ENCODE results near the gene GPS1. TPM values are rescaled to one million over a fixed set of nuclear protein-coding genes. Genes with fewer than 3 reads are reported as not detected.

Gene GPS1
- total and polyA plus RNA-seq, 9 of the 15 experiments (the other 6 are each of a cell fraction or from before 2014, with no cell fraction given) = 3.1 to 167 (median 69.9) TPM

DNA sequence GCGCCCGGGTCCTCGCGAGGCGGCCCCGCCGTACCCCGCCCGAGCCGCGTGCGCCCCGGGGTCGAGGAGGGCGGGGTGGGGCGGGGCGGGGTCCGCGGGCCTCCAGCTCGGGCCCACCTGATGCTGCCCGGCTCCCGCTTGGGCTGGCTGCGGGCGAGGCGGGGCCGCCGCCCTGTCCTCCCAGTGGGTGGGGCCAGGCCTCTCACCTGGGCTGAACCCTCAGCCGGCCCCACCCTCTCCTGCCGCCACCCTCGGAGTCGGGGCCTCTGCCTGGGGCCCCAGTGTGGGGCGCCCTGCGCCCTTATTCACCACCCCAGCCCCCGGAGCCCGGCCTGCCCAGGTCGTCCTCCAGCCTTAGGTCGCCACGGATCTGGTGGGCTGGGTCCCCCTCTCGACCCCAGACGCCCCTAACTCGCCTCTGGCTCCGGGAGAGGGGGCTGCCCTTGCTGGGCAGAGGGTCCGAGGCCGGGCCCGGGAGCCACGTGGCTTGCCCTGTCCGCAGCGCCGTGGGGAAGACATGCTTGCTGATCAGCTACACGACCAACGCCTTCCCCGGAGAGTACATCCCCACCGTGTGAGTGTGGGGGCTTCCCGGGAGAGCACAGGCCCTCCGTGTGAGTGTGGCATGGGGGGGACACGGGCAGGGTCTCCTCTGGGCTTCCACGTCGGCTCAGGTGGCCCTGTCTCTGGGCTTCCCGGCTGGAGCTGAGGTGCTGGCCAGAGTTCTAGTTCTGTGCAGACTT, 19.6 kb upstream of the GPS1 start (continued):
- TF ChIP-seq, protein P1, sequence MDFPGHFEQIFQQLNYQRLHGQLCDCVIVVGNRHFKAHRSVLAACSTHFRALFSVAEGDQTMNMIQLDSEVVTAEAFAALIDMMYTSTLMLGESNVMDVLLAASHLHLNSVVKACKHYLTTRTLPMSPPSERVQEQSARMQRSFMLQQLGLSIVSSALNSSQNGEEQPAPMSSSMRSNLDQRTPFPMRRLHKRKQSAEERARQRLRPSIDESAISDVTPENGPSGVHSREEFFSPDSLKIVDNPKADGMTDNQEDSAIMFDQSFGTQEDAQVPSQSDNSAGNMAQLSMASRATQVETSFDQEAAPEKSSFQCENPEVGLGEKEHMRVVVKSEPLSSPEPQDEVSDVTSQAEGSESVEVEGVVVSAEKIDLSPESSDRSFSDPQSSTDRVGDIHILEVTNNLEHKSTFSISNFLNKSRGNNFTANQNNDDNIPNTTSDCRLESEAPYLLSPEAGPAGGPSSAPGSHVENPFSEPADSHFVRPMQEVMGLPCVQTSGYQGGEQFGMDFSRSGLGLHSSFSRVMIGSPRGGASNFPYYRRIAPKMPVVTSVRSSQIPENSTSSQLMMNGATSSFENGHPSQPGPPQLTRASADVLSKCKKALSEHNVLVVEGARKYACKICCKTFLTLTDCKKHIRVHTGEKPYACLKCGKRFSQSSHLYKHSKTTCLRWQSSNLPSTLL (IDR thresholded peaks at IDR 0.05) = no peak
- TF ChIP-seq POLR2A (conservative IDR thresholded peaks at IDR 0.05) (peak; percentile 74), EP400 (IDR thresholded peaks at IDR 0.05) (peak; percentile 93), TCF7L2 (IDR thresholded peaks at IDR 0.05; ENCODE audit: low read depth, low read length) (no peak), THAP12 (CRISPR knock-in tag; IDR thresholded peaks at IDR 0.05) (no peak), MYNN (IDR thresholded peaks at IDR 0.05) (0 out of 2 replicates have a peak, but pooled peaks have one; percentile 39), MYNN (CRISPR knock-in tag; IDR thresholded peaks at IDR 0.05) (no peak), FOS (IDR thresholded peaks at IDR 0.05; ENCODE audit: extremely low read depth, insufficient read length) (no peak), SMARCC2 (IDR thresholded peaks at IDR 0.05; ENCODE audit: low read depth) (0 out of 2 replicates have a peak, but pooled peaks have one; percentile 36), SIN3B (IDR thresholded peaks at IDR 0.05; ENCODE audit: low read depth) (peak; percentile 40; the same call in 1 of the 2 replicates), MAFF (IDR thresholded peaks at IDR 0.05; ENCODE audit: low read length) (no peak), KDM2B (CRISPR knock-in tag; IDR thresholded peaks at IDR 0.05) (no peak), NCOA6 (IDR thresholded peaks at IDR 0.05) (no peak), ZNF184 (CRISPR knock-in tag; IDR thresholded peaks at IDR 0.05) (no peak), GATAD2B (IDR thresholded peaks at IDR 0.05; ENCODE audit: borderline replicate concordance) (peak; percentile 44; the same call in 1 of the 2 replicates), CBX5 (IDR thresholded peaks at IDR 0.05; ENCODE audit: borderline replicate concordance, low read depth) (no peak), ZNF561 (CRISPR knock-in tag; conservative IDR thresholded peaks at IDR 0.05) (no peak), FOXM1 (IDR thresholded peaks at IDR 0.05; ENCODE audit: low read depth) (no peak), FOXM1 (CRISPR knock-in tag; IDR thresholded peaks at IDR 0.05; ENCODE audit: low read depth) (no peak), RBM17 (IDR thresholded peaks at IDR 0.05; ENCODE audit: borderline replicate concordance, low read depth, low read length) (no peak), L3MBTL2 (IDR thresholded peaks at IDR 0.05) (peak; percentile 84)
- TF ChIP-seq, protein P2, sequence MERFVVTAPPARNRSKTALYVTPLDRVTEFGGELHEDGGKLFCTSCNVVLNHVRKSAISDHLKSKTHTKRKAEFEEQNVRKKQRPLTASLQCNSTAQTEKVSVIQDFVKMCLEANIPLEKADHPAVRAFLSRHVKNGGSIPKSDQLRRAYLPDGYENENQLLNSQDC (CRISPR knock-in tag; IDR thresholded peaks at IDR 0.05) = no peak
- TF ChIP-seq, protein P3, sequence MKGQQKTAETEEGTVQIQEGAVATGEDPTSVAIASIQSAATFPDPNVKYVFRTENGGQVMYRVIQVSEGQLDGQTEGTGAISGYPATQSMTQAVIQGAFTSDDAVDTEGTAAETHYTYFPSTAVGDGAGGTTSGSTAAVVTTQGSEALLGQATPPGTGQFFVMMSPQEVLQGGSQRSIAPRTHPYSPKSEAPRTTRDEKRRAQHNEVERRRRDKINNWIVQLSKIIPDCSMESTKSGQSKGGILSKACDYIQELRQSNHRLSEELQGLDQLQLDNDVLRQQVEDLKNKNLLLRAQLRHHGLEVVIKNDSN (CRISPR knock-in tag; IDR thresholded peaks at IDR 0.05) = peak; percentile 36; the same call in 1 of the 2 replicates
- TF ChIP-seq, protein P4, sequence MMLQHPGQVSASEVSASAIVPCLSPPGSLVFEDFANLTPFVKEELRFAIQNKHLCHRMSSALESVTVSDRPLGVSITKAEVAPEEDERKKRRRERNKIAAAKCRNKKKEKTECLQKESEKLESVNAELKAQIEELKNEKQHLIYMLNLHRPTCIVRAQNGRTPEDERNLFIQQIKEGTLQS (IDR thresholded peaks at IDR 0.05) = no peak
- TF ChIP-seq, protein P4 (CRISPR knock-in tag; conservative IDR thresholded peaks at IDR 0.05) = no peak

Measured in K562 (cell line).